SJSA1 (cell line): ENCODE results near the gene ST7. TPM values are rescaled to one million over a fixed set of nuclear protein-coding genes. Genes with fewer than 3 reads are reported as not detected.
"Not testable (repeated sequence)": the region's sequence is repeated elsewhere in the genome, so short reads cannot be mapped to it uniquely, and the experiment has no call there.

ENCODE experiments used
- DNase-seq, 2 experiments: peaks; one replicate each; pipeline ENCODE4 v3.0.0-alpha.2; 2015 to 2020; ENCODE audit warnings: low spot score in 2 of 2, low read depth in 1 of 2
- H3K27ac ChIP-seq: fragments of 250-450 bp; sonication (Bioruptor Pico); 2 replicates; pipeline ENCODE4 v1.5.1; 2020; ENCODE audit warnings: mild to moderate bottlenecking, moderate library complexity
- H3K27me3 ChIP-seq: fragments of 250-450 bp; sonication (Bioruptor Pico); replicated peaks from 2 replicates; pipeline ENCODE4 v1.5.1; 2020; ENCODE audit warnings: mild to moderate bottlenecking, moderate library complexity
- H3K36me3 ChIP-seq: fragments of 250-450 bp; sonication (Bioruptor Pico); 2 replicates; pipeline ENCODE4 v1.5.1; 2020; ENCODE audit warnings: mild to moderate bottlenecking
- H3K4me1 ChIP-seq: fragments of 250-450 bp; sonication (Bioruptor Pico); replicated peaks from 2 replicates; pipeline ENCODE4 v1.6.1; 2021; ENCODE audit warnings: mild to moderate bottlenecking
- H3K4me3 ChIP-seq: fragments of 250-450 bp; sonication (Bioruptor Pico); 2 replicates; pipeline ENCODE4 v1.5.1; 2020; ENCODE audit warnings: mild to moderate bottlenecking
- H3K9me3 ChIP-seq: fragments of 250-450 bp; sonication (Bioruptor Pico); replicated peaks from 2 replicates; pipeline ENCODE4 v1.5.1; 2020; ENCODE audit warnings: mild to moderate bottlenecking
- total RNA-seq: library from RNA; depleted of rRNA; stranded (reverse); fragments of >200 nt; shearing (Covaris generic); gene quantifications from 2 replicates; pipeline ENCODE4 v1.2.3, GENCODE V29; 2014

The ST7 gene
- total RNA-seq, 1 experiment from 2014 or later = 14.7 TPM

- H3K27me3 ChIP-seq = no peaks in the 10 kb centered on the region
- peaks cover 2% of the 10 kb centered on the region; the same call in 1 of the 2 replicates for H3K4me1 ChIP-seq
- no peak for DNase-seq
- H3K4me3 ChIP-seq = no peak overlapping the region
- no peaks in the 10 kb centered on the region for H3K36me3 ChIP-seq
- no peak overlapping the region for H3K27ac ChIP-seq
- H3K9me3 ChIP-seq = no peaks in the 10 kb centered on the region
These were observed 285.2 kb downstream of the ST7 start for GRCh38 chr7:117238472-117238871.

GRCh38 chr7:117238937-117239336 is 285.6 kb downstream of the ST7 start:
- Histone ChIP-seq H3K36me3 (no peaks in the 10 kb centered on the region), H3K4me1 (peaks cover 5% of the 10 kb centered on the region; the same call in 1 of the 2 replicates), H3K4me3 (no peak overlapping the region), H3K27me3 (no peaks in the 10 kb centered on the region), H3K27ac (no peak overlapping the region), H3K9me3 (no peaks in the 10 kb centered on the region)
- DNase-seq = no peak

GRCh38 chr7:117241088-117241487 is 287.8 kb downstream of the ST7 start:
- H3K36me3 ChIP-seq = no peaks in the 10 kb centered on the region
- no peaks in the 10 kb centered on the region for H3K9me3 ChIP-seq
- H3K4me3 ChIP-seq = no peak overlapping the region
- H3K27ac ChIP-seq = no peak overlapping the region
- H3K4me1 ChIP-seq = peaks cover 5% of the 10 kb centered on the region; the same call in 1 of the 2 replicates
- no peaks in the 10 kb centered on the region for H3K27me3 ChIP-seq
- no peak for DNase-seq

GRCh38 chr7:117243390-117243789 is 290.1 kb downstream of the ST7 start:
- Histone ChIP-seq H3K27ac (peak overlapping the region; percentile 12), H3K4me3 (no peak overlapping the region), H3K27me3 (no peaks in the 10 kb centered on the region), H3K9me3 (no peaks in the 10 kb centered on the region), H3K36me3 (no peaks in the 10 kb centered on the region), H3K4me1 (peaks cover 21% of the 10 kb centered on the region)
- DNase-seq = no peak

GRCh38 chr7:117245703-117246102 is 292.4 kb downstream of the ST7 start:
- not testable (repeated sequence) for H3K27ac ChIP-seq, H3K27me3 ChIP-seq, H3K36me3 ChIP-seq, H3K4me3 ChIP-seq, DNase-seq, H3K9me3 ChIP-seq
- peaks cover 33% of the 10 kb centered on the region for H3K4me1 ChIP-seq

- Histone ChIP-seq H3K4me3 (no peak overlapping the region), H3K36me3 (no peaks in the 10 kb centered on the region), H3K27me3 (no peaks in the 10 kb centered on the region), H3K4me1 (peaks cover 49% of the 10 kb centered on the region), H3K9me3 (no peaks in the 10 kb centered on the region), H3K27ac (peak overlapping the region; percentile 94)
- DNase-seq = peak; percentile 77 to 88
These were observed 294.5 kb downstream of the ST7 start for GRCh38 chr7:117247809-117248208.

GRCh38 chr7:117248829-117249228 is 295.5 kb downstream of the ST7 start:
- no peaks in the 10 kb centered on the region for H3K27me3 ChIP-seq
- no peaks in the 10 kb centered on the region for H3K9me3 ChIP-seq
- peaks cover 44% of the 10 kb centered on the region for H3K4me1 ChIP-seq
- H3K27ac ChIP-seq = peak overlapping the region; percentile 94
- DNase-seq = peak in 1 of 2 experiments; percentile 50
- H3K4me3 ChIP-seq = no peak overlapping the region
- no peaks in the 10 kb centered on the region for H3K36me3 ChIP-seq

- peak overlapping the region; percentile 94; the same call in 1 of the 2 replicates for H3K27ac ChIP-seq
- H3K36me3 ChIP-seq = no peaks in the 10 kb centered on the region
- DNase-seq = no peak
- H3K4me1 ChIP-seq = peaks cover 44% of the 10 kb centered on the region
- no peak overlapping the region for H3K4me3 ChIP-seq
- H3K9me3 ChIP-seq = no peaks in the 10 kb centered on the region
- H3K27me3 ChIP-seq = no peaks in the 10 kb centered on the region
These were observed 296.4 kb downstream of the ST7 start for GRCh38 chr7:117249696-117250095.

GRCh38 chr7:117250245-117250644 is 296.9 kb downstream of the ST7 start:
- DNase-seq = no peak
- Histone ChIP-seq H3K36me3 (no peaks in the 10 kb centered on the region), H3K4me3 (no peak overlapping the region), H3K4me1 (peaks cover 44% of the 10 kb centered on the region), H3K27me3 (no peaks in the 10 kb centered on the region), H3K27ac (no peak overlapping the region), H3K9me3 (no peaks in the 10 kb centered on the region)

GRCh38 chr7:117250801-117251200 is 297.5 kb downstream of the ST7 start:
- Histone ChIP-seq H3K4me3 (no peak overlapping the region), H3K9me3 (no peaks in the 10 kb centered on the region), H3K36me3 (no peaks in the 10 kb centered on the region), H3K27ac (peak overlapping the region; percentile 57), H3K27me3 (no peaks in the 10 kb centered on the region), H3K4me1 (peaks cover 44% of the 10 kb centered on the region)
- DNase-seq = no peak

- Histone ChIP-seq H3K4me1 (peaks cover 44% of the 10 kb centered on the region), H3K27ac (peak overlapping the region; percentile 57), H3K9me3 (no peaks in the 10 kb centered on the region), H3K4me3 (no peak overlapping the region), H3K36me3 (no peaks in the 10 kb centered on the region), H3K27me3 (no peaks in the 10 kb centered on the region)
- peak; percentile 29 to 51 for DNase-seq
These were observed 298.4 kb downstream of the ST7 start for GRCh38 chr7:117251687-117252086.

- DNase-seq = peak in 1 of 2 experiments; percentile 83
- Histone ChIP-seq H3K27ac (peak overlapping the region; percentile 76), H3K9me3 (no peaks in the 10 kb centered on the region), H3K27me3 (no peaks in the 10 kb centered on the region), H3K36me3 (no peaks in the 10 kb centered on the region), H3K4me3 (no peak overlapping the region), H3K4me1 (peaks cover 20% of the 10 kb centered on the region)
These were observed 306.3 kb downstream of the ST7 start for GRCh38 chr7:117259615-117260014.

- no peaks in the 10 kb centered on the region for H3K36me3 ChIP-seq
- H3K4me3 ChIP-seq = no peak overlapping the region
- no peaks in the 10 kb centered on the region for H3K9me3 ChIP-seq
- no peak overlapping the region for H3K27ac ChIP-seq
- no peaks in the 10 kb centered on the region for H3K27me3 ChIP-seq
- no peak for DNase-seq
- peaks cover 31% of the 10 kb centered on the region for H3K4me1 ChIP-seq
These were observed 309.2 kb downstream of the ST7 start for GRCh38 chr7:117262546-117262945.

GRCh38 chr7:117264716-117265115 is 311.4 kb downstream of the ST7 start:
- Histone ChIP-seq H3K27me3 (no peaks in the 10 kb centered on the region), H3K4me3 (no peak overlapping the region), H3K9me3 (no peaks in the 10 kb centered on the region), H3K4me1 (peaks cover 38% of the 10 kb centered on the region), H3K27ac (no peak overlapping the region), H3K36me3 (no peaks in the 10 kb centered on the region)
- DNase-seq = no peak

- Histone ChIP-seq H3K9me3 (no peaks in the 10 kb centered on the region), H3K36me3 (no peaks in the 10 kb centered on the region), H3K4me3 (no peak overlapping the region), H3K4me1 (peaks cover 45% of the 10 kb centered on the region), H3K27ac (peak overlapping the region; percentile 97), H3K27me3 (no peaks in the 10 kb centered on the region)
- peak in 1 of 2 experiments; percentile 86 for DNase-seq
These were observed 316.1 kb downstream of the ST7 start for GRCh38 chr7:117269417-117269816.
